IMR-90 (cell line): ENCODE data around the gene SLC23A3. TPM values are rescaled to one million over a fixed set of nuclear protein-coding genes. Genes with fewer than 3 reads are reported as not detected.

ENCODE experiments used
- ATAC-seq: fragments of 200-7000 bp; cut with Tn5 transposase; 2 replicates; pipeline ENCODE4 v1.9.1; 2020; ENCODE audit warnings: low read depth, mild to moderate bottlenecking, moderate library complexity
- BruUV-seq: library from RNA; stranded (reverse); fragments of 400-500 nt; replicated peaks from 2 replicates; lab custom pipeline; 2021; lab: Mats Ljungman, UMichigan
- CTCF ChIA-PET: fragments of 300-600 bp; formaldehyde crosslinking; extraction: SDS; loops from one replicate; lab custom pipeline; 2021; ENCODE audit warnings: antibody characterized with exemption; lab: Yijun Ruan, JAX
- POLR2A ChIA-PET: fragments of 300-600 bp; sonication (Branson Sonifier 250); formaldehyde crosslinking; loops from one replicate; lab custom pipeline; 2022; ENCODE audit warnings: antibody characterized with exemption; ENCODE audit not compliant: unreplicated experiment; lab: Charles Lee
- DNase-seq: peaks from one replicate; pipeline ENCODE4 v3.0.0; 2013
- H2AFZ ChIP-seq: replicated peaks from 2 replicates; pipeline ENCODE3; 2013; ENCODE audit warnings: low read length, mild to moderate bottlenecking; ENCODE audit not compliant: poor library complexity
- H2AK5ac ChIP-seq: 2 replicates; pipeline ENCODE4 v1.6.1; 2013; ENCODE audit warnings: low read depth, low read length, inconsistent platforms
- H2AK9ac ChIP-seq: replicated peaks from 2 replicates; pipeline ENCODE3; 2013; ENCODE audit warnings: mild to moderate bottlenecking, low read depth, low read length, moderate library complexity; ENCODE audit not compliant: poor library complexity
- H2BK120ac ChIP-seq: 2 replicates; pipeline ENCODE4 v1.6.1; 2013; ENCODE audit warnings: low read depth, low read length, inconsistent platforms
- H2BK15ac ChIP-seq: 3 replicates; pipeline ENCODE4 v1.6.1; 2013; ENCODE audit warnings: low read depth, low read length, inconsistent platforms
- H2BK20ac ChIP-seq: 2 replicates; pipeline ENCODE4 v1.6.1; 2013; ENCODE audit warnings: low read depth, mild to moderate bottlenecking, inconsistent platforms, low read length, moderate library complexity
- H2BK5ac ChIP-seq: 2 replicates; pipeline ENCODE4 v1.6.1; 2013; ENCODE audit warnings: mild to moderate bottlenecking, low read depth, low read length, inconsistent platforms; ENCODE audit not compliant: poor library complexity, severe bottlenecking
- H3K14ac ChIP-seq: replicated peaks from 2 replicates; pipeline ENCODE4 v1.6.1; 2013; ENCODE audit warnings: low read depth, low read length, inconsistent platforms
- H3K18ac ChIP-seq: 2 replicates; pipeline ENCODE4 v1.6.1; 2013; ENCODE audit warnings: low read depth, low read length, control low read depth
- H3K23ac ChIP-seq: 2 replicates; pipeline ENCODE4 v1.6.1; 2013; ENCODE audit warnings: low read depth, low read length, inconsistent platforms
- H3K27ac ChIP-seq: 2 replicates; pipeline ENCODE4 v1.5.1; 2013; ENCODE audit warnings: mild to moderate bottlenecking, control low read depth, low read length; ENCODE audit not compliant: insufficient read depth
- H3K27me3 ChIP-seq: 2 replicates; pipeline ENCODE4 v1.6.1; 2013; ENCODE audit warnings: low read length; ENCODE audit not compliant: control insufficient read depth, insufficient read depth
- H3K36me3 ChIP-seq: 2 replicates; pipeline ENCODE4 v1.6.1; 2013; ENCODE audit warnings: low read length, mixed read lengths; ENCODE audit not compliant: control insufficient read depth, insufficient read depth
- H3K4ac ChIP-seq: 2 replicates; pipeline ENCODE4 v1.6.1; 2013; ENCODE audit warnings: low read depth, low read length, inconsistent platforms
- H3K4me1 ChIP-seq: 2 replicates; pipeline ENCODE4 v1.6.1; 2013; ENCODE audit warnings: low read length, mixed read lengths; ENCODE audit not compliant: control insufficient read depth, insufficient read depth
- H3K4me2 ChIP-seq: 2 replicates; pipeline ENCODE4 v1.6.1; 2013; ENCODE audit warnings: low read depth, mild to moderate bottlenecking, control low read depth, low read length, moderate library complexity
- H3K4me3 ChIP-seq: 2 replicates; pipeline ENCODE4 v1.5.1; 2013; ENCODE audit warnings: low read depth, mild to moderate bottlenecking, control low read depth, low read length, moderate library complexity; ENCODE audit not compliant: insufficient read depth
- H3K56ac ChIP-seq: 2 replicates; pipeline ENCODE4 v1.6.1; 2013; ENCODE audit warnings: low read length, inconsistent platforms; ENCODE audit not compliant: insufficient read depth; ENCODE audit errors: extremely low read depth
- H3K79me1 ChIP-seq, 2 experiments: 2 replicates each; pipeline ENCODE4 v1.6.1; 2013; ENCODE audit warnings: low read length in 2 of 2, inconsistent platforms in 1 of 2, low read depth in 1 of 2
- H3K9ac ChIP-seq: 2 replicates; pipeline ENCODE4 v1.6.1; 2013; ENCODE audit warnings: low read depth, low read length, control low read depth
- H3K9me1 ChIP-seq: 2 replicates; pipeline ENCODE4 v1.6.1; 2013; ENCODE audit warnings: low read length, inconsistent platforms; ENCODE audit not compliant: insufficient read depth
- H3K9me3 ChIP-seq: 2 replicates; pipeline ENCODE4 v1.6.1; 2013; ENCODE audit warnings: low read length; ENCODE audit not compliant: control insufficient read depth, insufficient read depth
- H4K20me1 ChIP-seq: 2 replicates; pipeline ENCODE4 v1.6.1; 2013; ENCODE audit warnings: low read length, inconsistent platforms; ENCODE audit not compliant: insufficient read depth
- H4K5ac ChIP-seq: 2 replicates; pipeline ENCODE4 v1.6.1; 2013; ENCODE audit warnings: mild to moderate bottlenecking, low read depth, low read length, control low read depth
- H4K8ac ChIP-seq, 2 experiments: 2 replicates each; pipeline ENCODE4 v1.6.1; 2013; ENCODE audit warnings: low read depth in 2 of 2, low read length in 2 of 2, control low read depth in 1 of 2, inconsistent platforms in 1 of 2
- H4K91ac ChIP-seq: 2 replicates; pipeline ENCODE4 v1.6.1; 2013; ENCODE audit warnings: low read depth, low read length, inconsistent platforms; ENCODE audit not compliant: insufficient read depth
- BHLHE40 ChIP-seq: fragments of 150-350 bp; IDR thresholded peaks from 2 replicates; pipeline ENCODE4 v1.6.1; 2016; ENCODE audit warnings: mild to moderate bottlenecking, low read depth, low read length
- CEBPB ChIP-seq: IDR thresholded peaks from 2 replicates; pipeline ENCODE4 v1.6.1; 2012; ENCODE audit warnings: low read depth, low read length, improper control_type of control experiment
- FOS ChIP-seq: fragments of 150-350 bp; IDR thresholded peaks from 2 replicates; pipeline ENCODE4 v1.6.1; 2016; ENCODE audit warnings: low read depth, low read length
- MAZ ChIP-seq: IDR thresholded peaks from 2 replicates; pipeline ENCODE4 v1.6.1; 2012; ENCODE audit warnings: low read depth, mild to moderate bottlenecking, low read length, improper control_type of control experiment, moderate library complexity, borderline replicate concordance
- NFE2L2 ChIP-seq: fragments of 150-350 bp; IDR thresholded peaks from 2 replicates; pipeline ENCODE4 v1.6.1; 2016; ENCODE audit warnings: low read depth, mild to moderate bottlenecking, low read length
- POLR2A ChIP-seq: IDR thresholded peaks from 2 replicates; pipeline ENCODE4 v1.6.1; 2012; ENCODE audit warnings: mild to moderate bottlenecking, low read depth, low read length
- RAD21 ChIP-seq: IDR thresholded peaks from 2 replicates; pipeline ENCODE4 v1.6.1; 2012; ENCODE audit warnings: low read length, improper control_type of control experiment
- RFX5 ChIP-seq: IDR thresholded peaks from 2 replicates; pipeline ENCODE4 v1.8.0; 2012; ENCODE audit warnings: low read depth, mild to moderate bottlenecking, low read length, moderate library complexity
- WGBS, 2 experiments: methylation state at CpG; one replicate each; pipeline versions ENCODE4 v1.1.5 to v1.1.7; 2013; ENCODE audit warnings: missing lambda C conversion rate in 2 of 2; ENCODE audit not compliant: insufficient read length in 1 of 2; ENCODE audit errors: extremely low coverage in 2 of 2; 5-methylcytosine and 5-hydroxymethylcytosine counted together
- dilution Hi-C: fragments of 300-500 bp; cut with HindIII; formaldehyde crosslinking; loops from one replicate; pipeline ENCODE4 v1.14.3; 2018; ENCODE audit warnings: low sequenced_read_pairs; ENCODE audit not compliant: unreplicated experiment
- in situ Hi-C: fragments of 300-500 bp; cut with MboI; formaldehyde crosslinking; loops from 3 replicates; pipeline ENCODE4 v1.14.3; 2019; ENCODE audit warnings: low sequenced_read_pairs, inconsistent platforms, mixed read lengths
- intact Hi-C: fragments of 100-400 bp; cut with micrococcal nuclease; formaldehyde crosslinking; loops from 2 replicates; pipeline ENCODE4 v1.10.0; 2022
- polyA plus RNA-seq, 3 experiments: library from polyadenylated mRNA; depleted of rRNA; stranded (reverse); fragments of >200 nt; gene quantifications; 2 replicates each; pipeline ENCODE4 v1.2.3, GENCODE V29; 2012; ENCODE audit warnings: low replicate concordance in 1 of 3
- total RNA-seq: library from RNA; depleted of rRNA; stranded (reverse); fragments of >200 nt; gene quantifications from 2 replicates; pipeline ENCODE4 v1.2.3, GENCODE V29; 2012
- TF ChIP-seq, protein P1 (sequence below): fragments of 150-350 bp; IDR thresholded peaks from 2 replicates; pipeline ENCODE4 v1.6.1; 2017; ENCODE audit warnings: mild to moderate bottlenecking, antibody characterized with exemption, low read length, low read depth

Gene SLC23A3
- total and polyA plus RNA-seq, 2 of the 4 experiments (the other 2 are of a cell fraction): 0.18 to 0.65 TPM

DNA sequence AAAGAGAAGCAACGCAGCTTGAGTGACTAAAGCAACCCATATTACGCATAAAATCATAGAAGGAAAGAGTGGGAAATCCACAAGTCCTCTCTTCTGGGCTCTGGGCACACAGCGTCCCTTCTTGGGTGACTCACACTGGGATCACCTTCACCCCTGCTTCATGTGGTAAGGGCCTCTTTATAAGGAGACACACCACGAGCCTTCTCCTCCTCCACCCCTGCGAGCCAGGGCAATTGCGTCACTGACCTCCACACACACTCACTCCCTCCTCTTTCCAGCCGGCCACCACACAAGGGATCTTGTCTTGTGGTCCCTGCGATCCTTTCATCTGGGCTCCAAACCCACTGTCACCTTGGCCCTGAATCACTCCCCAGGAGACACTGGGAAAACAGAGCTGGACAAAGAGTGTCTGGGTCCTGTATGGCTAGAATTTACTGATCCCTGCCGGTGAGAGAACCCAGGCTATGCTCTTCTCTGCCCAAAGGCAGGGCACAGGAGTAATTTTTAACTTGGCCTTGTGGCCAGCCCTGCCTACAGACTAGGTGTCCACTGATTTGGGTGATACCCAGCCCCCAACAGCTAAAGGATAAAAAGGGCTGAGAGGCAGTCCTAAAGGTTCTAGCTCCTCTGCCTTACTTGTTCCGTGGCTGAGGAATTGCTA lies 44.5 kb downstream of the SLC23A3 start:
- Histone ChIP-seq H4K5ac (no peak overlapping the region), H3K36me3 (no peaks in the 10 kb centered on the region), H3K9ac (no peak overlapping the region), H4K8ac (0 out of 4 replicates have a peak overlapping the region, but pooled peaks of 1 of the 2 experiments have one; percentile 2), H3K4me3 (no peak overlapping the region), H2BK5ac (no peak overlapping the region), H3K23ac (no peak overlapping the region; the same call in 1 of the 2 replicates), H3K27me3 (no peaks in the 10 kb centered on the region), H2BK20ac (no peak overlapping the region), H3K9me3 (no peaks in the 10 kb centered on the region), H2AK9ac (no peak overlapping the region), H2AFZ (peak overlapping the region; percentile 38), H3K4ac (no peak overlapping the region), H3K27ac (no peak overlapping the region), H3K14ac (no peak overlapping the region), H3K79me1 (no peaks in the 10 kb centered on the region; a peak in 1 of 4 replicates), H2BK15ac (no peak overlapping the region), H3K18ac (no peak overlapping the region), H4K91ac (no peak overlapping the region), H3K9me1 (peaks cover 9% of the 10 kb centered on the region), H3K56ac (no peak overlapping the region), H3K4me2 (no peak overlapping the region), H2AK5ac (0 out of 2 replicates have a peak overlapping the region, but pooled peaks have one; percentile 14), H4K20me1 (no peaks in the 10 kb centered on the region), H2BK120ac (no peak overlapping the region), H3K4me1 (peaks cover 12% of the 10 kb centered on the region)
- no TSS peak for BruUV-seq
- POLR2A ChIA-PET: no interaction called here
- dilution Hi-C loops: no loop called here
- TF ChIP-seq FOS (peak; percentile 52), NFE2L2 (no peak), MAZ (peak; percentile 47; the same call in 1 of the 2 replicates), RAD21 (no peak), RFX5 (no peak), CEBPB (peak; percentile 96), BHLHE40 (peak; percentile 23; the same call in 1 of the 2 replicates), POLR2A (no peak)
- TF ChIP-seq, protein P1, sequence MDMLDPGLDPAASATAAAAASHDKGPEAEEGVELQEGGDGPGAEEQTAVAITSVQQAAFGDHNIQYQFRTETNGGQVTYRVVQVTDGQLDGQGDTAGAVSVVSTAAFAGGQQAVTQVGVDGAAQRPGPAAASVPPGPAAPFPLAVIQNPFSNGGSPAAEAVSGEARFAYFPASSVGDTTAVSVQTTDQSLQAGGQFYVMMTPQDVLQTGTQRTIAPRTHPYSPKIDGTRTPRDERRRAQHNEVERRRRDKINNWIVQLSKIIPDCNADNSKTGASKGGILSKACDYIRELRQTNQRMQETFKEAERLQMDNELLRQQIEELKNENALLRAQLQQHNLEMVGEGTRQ: 0 out of 2 replicates have a peak, but pooled peaks have one; percentile 23
- DNase-seq (peak; percentile 88), ATAC-seq (peak; percentile 83)
- intact Hi-C loops: loop anchor here (2.0 kb wide), 1 partner anchor 29 kb away; no protein-coding TSS in a partner anchor
- CTCF ChIA-PET: interaction anchor here (0.8 to 1.2 kb wide), 5 partner anchors 17 to 67 kb away, joined by 3 to 5 read pairs (median 4); no protein-coding TSS in a partner anchor
- in situ Hi-C loops: no loop called here
- 19% methylated on average over 3 of the region's 10 CpGs; no CpG with 5 or more reads in 1 of the 2 experiments for WGBS, 2 experiments
